Vagina (tissue), 2 donors: ENCODE data around the gene ABCA2. TPM values are rescaled to one million over a fixed set of nuclear protein-coding genes. Genes with fewer than 3 reads are reported as not detected.

ENCODE experiments used
- DNase-seq, 2 donors: peaks; one replicate each; pipeline ENCODE4 v3.0.0-alpha.2; 2017; ENCODE audit errors: extremely low spot score in 2 of 2
- H3K27ac ChIP-seq: fragments of 200-600 bp; sonication (generic); one replicate; pipeline ENCODE4 v1.5.1; 2019
- H3K27me3 ChIP-seq: fragments of 200-600 bp; sonication (generic); one replicate; pipeline ENCODE4 v1.5.1; 2019
- H3K36me3 ChIP-seq, 2 donors: fragments of 200-600 bp; sonication (generic); one replicate each; pipeline ENCODE4 v1.5.1; 2017 to 2019
- H3K4me1 ChIP-seq: fragments of 200-600 bp; sonication (generic); one replicate; pipeline ENCODE4 v1.5.1; 2019
- H3K4me3 ChIP-seq, 2 donors: fragments of 200-600 bp; sonication (generic); 1 replicate in 1 of 2; 2 replicates in 1 of 2; pipeline ENCODE4 v1.5.1; 2016 to 2019
- H3K9me3 ChIP-seq: fragments of 200-600 bp; sonication (generic); one replicate; pipeline ENCODE4 v1.5.1; 2019
- POLR2A ChIP-seq, 2 donors: fragments of 450-650 bp; IDR thresholded peaks; one replicate each; pipeline ENCODE4 v1.6.1; 2017; ENCODE audit warnings: antibody characterized with exemption in 2 of 2, mild to moderate bottlenecking in 2 of 2, moderate library complexity in 2 of 2
- POLR2AphosphoS5 ChIP-seq, 2 donors: sonication (generic); formaldehyde crosslinking; IDR thresholded peaks; one replicate each; pipeline ENCODE4 v1.9.0; 2017; ENCODE audit warnings: antibody characterized with exemption in 2 of 2, mild to moderate bottlenecking in 2 of 2, low read depth in 1 of 2; ENCODE audit not compliant: insufficient read depth in 1 of 2
- intact Hi-C: fragments of 100-400 bp; cut with DNase I; formaldehyde crosslinking; loops from one replicate; pipeline ENCODE4 v1.15.1; 2023
- total RNA-seq: library from RNA; depleted of rRNA; stranded (reverse); fragments of >200 nt; gene quantifications from one replicate; pipeline ENCODE4 v1.2.3, GENCODE V29; 2016
- TF ChIP-seq, protein P1 (sequence below), 3 experiments: fragments of 450-650 bp in 2 of 3; fragments of 200-600 bp in 1 of 3; sonication (generic) in 1 of 3; IDR thresholded peaks; one replicate each; pipeline ENCODE4 v1.5.1; 2017 to 2019; ENCODE audit warnings: antibody characterized with exemption in 3 of 3, mild to moderate bottlenecking in 2 of 3, moderate library complexity in 2 of 3

ABCA2 gene
- total RNA-seq, 1 donor from 2014 or later, result 44.0 TPM

DNA sequence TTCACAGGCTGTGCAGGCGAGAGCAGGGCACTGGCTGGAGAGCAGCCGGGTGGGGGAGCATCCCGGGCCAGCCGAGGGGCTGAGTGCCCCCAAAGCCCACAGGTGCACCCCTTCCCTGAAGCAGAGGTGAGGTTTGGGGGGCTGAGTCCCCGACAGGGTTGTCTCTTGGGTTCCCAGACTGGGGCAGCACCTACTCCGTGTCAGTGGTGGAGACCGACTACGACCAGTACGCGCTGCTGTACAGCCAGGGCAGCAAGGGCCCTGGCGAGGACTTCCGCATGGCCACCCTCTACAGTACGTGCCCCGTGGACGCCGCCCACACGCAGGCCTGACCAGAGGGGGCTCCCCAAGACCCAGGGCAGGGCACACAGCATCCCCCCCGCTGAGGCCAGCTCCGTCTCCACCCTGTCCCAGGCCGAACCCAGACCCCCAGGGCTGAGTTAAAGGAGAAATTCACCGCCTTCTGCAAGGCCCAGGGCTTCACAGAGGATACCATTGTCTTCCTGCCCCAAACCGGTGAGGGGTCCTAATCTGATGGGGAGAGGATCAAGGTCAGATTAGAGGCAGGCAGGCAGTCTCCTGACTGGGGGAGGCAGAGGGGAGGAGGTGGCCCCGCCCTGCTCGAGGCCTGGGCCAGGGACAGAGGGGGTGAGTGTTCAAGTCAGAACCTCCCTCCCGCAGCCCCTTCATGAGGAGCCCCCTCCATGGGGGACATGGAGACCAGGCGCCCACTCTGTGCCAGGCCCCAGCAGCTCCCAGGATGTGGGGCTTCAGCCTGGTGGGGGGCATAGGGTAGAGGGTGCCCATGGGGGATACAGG, 48.1 kb downstream of the ABCA2 start:
- no peaks in the 10 kb centered on the region for H3K27me3 ChIP-seq
- no peak for DNase-seq

GRCh38 chr9:136978865-136979544, 49.0 kb downstream of the ABCA2 start:
- Histone ChIP-seq H3K36me3 (no peaks in the 10 kb centered on the region), H3K27me3 (no peaks in the 10 kb centered on the region), H3K9me3 (no peaks in the 10 kb centered on the region), H3K4me1 (peaks cover 50% of the 10 kb centered on the region), H3K27ac (peak overlapping the region; percentile 87), H3K4me3 (no peak overlapping the region)
- DNase-seq, result no peak
- intact Hi-C loops, result no loop called here
- TF ChIP-seq, protein P1, sequence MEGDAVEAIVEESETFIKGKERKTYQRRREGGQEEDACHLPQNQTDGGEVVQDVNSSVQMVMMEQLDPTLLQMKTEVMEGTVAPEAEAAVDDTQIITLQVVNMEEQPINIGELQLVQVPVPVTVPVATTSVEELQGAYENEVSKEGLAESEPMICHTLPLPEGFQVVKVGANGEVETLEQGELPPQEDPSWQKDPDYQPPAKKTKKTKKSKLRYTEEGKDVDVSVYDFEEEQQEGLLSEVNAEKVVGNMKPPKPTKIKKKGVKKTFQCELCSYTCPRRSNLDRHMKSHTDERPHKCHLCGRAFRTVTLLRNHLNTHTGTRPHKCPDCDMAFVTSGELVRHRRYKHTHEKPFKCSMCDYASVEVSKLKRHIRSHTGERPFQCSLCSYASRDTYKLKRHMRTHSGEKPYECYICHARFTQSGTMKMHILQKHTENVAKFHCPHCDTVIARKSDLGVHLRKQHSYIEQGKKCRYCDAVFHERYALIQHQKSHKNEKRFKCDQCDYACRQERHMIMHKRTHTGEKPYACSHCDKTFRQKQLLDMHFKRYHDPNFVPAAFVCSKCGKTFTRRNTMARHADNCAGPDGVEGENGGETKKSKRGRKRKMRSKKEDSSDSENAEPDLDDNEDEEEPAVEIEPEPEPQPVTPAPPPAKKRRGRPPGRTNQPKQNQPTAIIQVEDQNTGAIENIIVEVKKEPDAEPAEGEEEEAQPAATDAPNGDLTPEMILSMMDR (IDR thresholded peaks at IDR 0.05), result no peak

More for the DNA sequence above, 48.1 kb downstream of the ABCA2 start:
- Histone ChIP-seq H3K36me3 (no peaks in the 10 kb centered on the region), H3K9me3 (no peaks in the 10 kb centered on the region), H3K4me3 (no peak overlapping the region), H3K4me1 (peaks cover 49% of the 10 kb centered on the region), H3K27ac (no peak overlapping the region)
- TF ChIP-seq, protein P1 (IDR thresholded peaks at IDR 0.05), result no peak
- TF ChIP-seq POLR2AphosphoS5 (IDR thresholded peaks at IDR 0.05; ENCODE audit: insufficient read depth in 1 of 2, low read depth in 1 of 2) (no peak), POLR2A (IDR thresholded peaks at IDR 0.05) (no peak)
- intact Hi-C loops, result no loop called here

GRCh38 chr9:136978073-136978864, 49.8 kb downstream of the ABCA2 start:
- no peaks in the 10 kb centered on the region for H3K9me3 ChIP-seq
- TF ChIP-seq, protein P1 (IDR thresholded peaks at IDR 0.05), result no peak
- TF ChIP-seq POLR2A (IDR thresholded peaks at IDR 0.05), result peak in 1 of 2 donors; percentile 29
- H3K4me1 ChIP-seq, result peaks cover 50% of the 10 kb centered on the region
- H3K36me3 ChIP-seq, result no peaks in the 10 kb centered on the region
- H3K4me3 ChIP-seq, result peak overlapping the region; percentile 49 to 59
- H3K27me3 ChIP-seq, result no peaks in the 10 kb centered on the region
- peak overlapping the region; percentile 87 for H3K27ac ChIP-seq
- intact Hi-C loops, result no loop called here
- DNase-seq, result no peak

- peaks cover 50% of the 10 kb centered on the region for H3K4me1 ChIP-seq
- H3K27ac ChIP-seq, result peak overlapping the region; percentile 87
- no peaks in the 10 kb centered on the region for H3K9me3 ChIP-seq
- DNase-seq, result no peak
- intact Hi-C loops, result no loop called here
- H3K36me3 ChIP-seq, result no peaks in the 10 kb centered on the region
- TF ChIP-seq POLR2AphosphoS5 (IDR thresholded peaks at IDR 0.05; ENCODE audit: insufficient read depth in 1 of 2, low read depth in 1 of 2) (peak in 1 of 2 donors; percentile 49), POLR2A (IDR thresholded peaks at IDR 0.05) (no peak)
- TF ChIP-seq, protein P1 (IDR thresholded peaks at IDR 0.05), result no peak
- peak overlapping the region; percentile 49 to 59 for H3K4me3 ChIP-seq
- no peaks in the 10 kb centered on the region for H3K27me3 ChIP-seq
Observed at GRCh38 chr9:136977649-136978072, 50.4 kb downstream of the ABCA2 start.
